B cell (primary cell): Measurements from ENCODE around the gene EIPR1. TPM values are rescaled to one million over a fixed set of nuclear protein-coding genes. Genes with fewer than 3 reads are reported as not detected.

Experiments
- ATAC-seq: fragments of 200-7000 bp; cut with Tn5 transposase; one replicate; pipeline ENCODE4 v1.10.0; 2021; ENCODE audit warnings: low read depth, mild to moderate bottlenecking, moderate number of reproducible peaks, moderate library complexity
- CTCF ChIA-PET: fragments of 350-600 bp; sonication (Branson Sonifier 250); formaldehyde crosslinking; loops from one replicate; lab custom pipeline; 2021; ENCODE audit warnings: antibody characterized with exemption, inconsistent platforms; lab: Charles Lee
- POLR2A ChIA-PET: fragments of 350-600 bp; sonication (Branson Sonifier 250); formaldehyde crosslinking; loops from one replicate; lab custom pipeline; 2021; ENCODE audit warnings: antibody characterized with exemption; lab: Charles Lee
- DNase-seq: peaks from one replicate; pipeline ENCODE4 v3.0.0; 2013
- H2AFZ ChIP-seq: 2 replicates; pipeline ENCODE4 v1.6.1; 2012; ENCODE audit warnings: mild to moderate bottlenecking, low read depth, low read length; ENCODE audit not compliant: insufficient read depth, poor library complexity, severe bottlenecking
- H3K27ac ChIP-seq, 2 donors: 1 replicate in 1 of 2; 2 replicates in 1 of 2; pipeline ENCODE4 v1.5.1; 2012 to 2013; ENCODE audit warnings: low read length in 2 of 2, mild to moderate bottlenecking in 2 of 2, moderate library complexity in 1 of 2
- H3K27me3 ChIP-seq, 4 experiments: fragments of 200-600 bp in 1 of 4; sonication (generic) in 1 of 4; replicated peaks in 1 of 4; 1 replicate in 2 of 4; 2 replicates in 2 of 4; pipeline versions ENCODE4 v1.6.1 to v1.7.0; 2013 to 2016; ENCODE audit warnings: low read length in 3 of 4, mild to moderate bottlenecking in 2 of 4, mixed read lengths in 1 of 4, moderate library complexity in 1 of 4; ENCODE audit not compliant: insufficient read depth in 4 of 4, control insufficient read depth in 3 of 4; ENCODE audit errors: control extremely low read depth in 1 of 4
- H3K36me3 ChIP-seq, 2 experiments: replicated peaks in 1 of 2; 1 replicate in 1 of 2; 2 replicates in 1 of 2; pipeline versions ENCODE4 v1.6.1 to v1.7.1; 2013; ENCODE audit warnings: low read length in 1 of 2; ENCODE audit not compliant: insufficient read depth in 2 of 2, control insufficient read depth in 1 of 2; ENCODE audit errors: control extremely low read depth in 1 of 2, extremely low read depth in 1 of 2
- H3K4me1 ChIP-seq, 2 donors: fragments of 200-600 bp in 1 of 2; sonication (generic) in 1 of 2; 1 replicate in 1 of 2; 2 replicates in 1 of 2; pipeline versions ENCODE4 v1.5.1 to v1.6.1; 2013 to 2017; ENCODE audit warnings: low read length in 2 of 2; ENCODE audit not compliant: control insufficient read depth in 2 of 2, insufficient read depth in 2 of 2
- H3K4me2 ChIP-seq: replicated peaks from 2 replicates; pipeline ENCODE3; 2012; ENCODE audit warnings: mild to moderate bottlenecking, low read depth, low read length; ENCODE audit not compliant: poor library complexity, severe bottlenecking
- H3K4me3 ChIP-seq, 5 experiments: fragments of 200-600 bp in 1 of 5; sonication (generic) in 1 of 5; 1 replicate in 3 of 5; 2 replicates in 2 of 5; pipeline versions ENCODE4 v1.5.1 to v1.7.0; 2011 to 2016; ENCODE audit warnings: low read length in 4 of 5, mild to moderate bottlenecking in 4 of 5, low read depth in 2 of 5, control low read depth in 1 of 5, moderate library complexity in 1 of 5; ENCODE audit not compliant: insufficient read depth in 1 of 5; ENCODE audit errors: control extremely low read depth in 1 of 5, extremely low read depth in 1 of 5
- H3K79me2 ChIP-seq: fragments of 200-600 bp; sonication (generic); one replicate; pipeline ENCODE4 v1.6.0; 2016; ENCODE audit warnings: low read length; ENCODE audit not compliant: control insufficient read depth, insufficient read depth
- H3K9ac ChIP-seq: fragments of 200-600 bp; sonication (generic); 2 replicates; pipeline ENCODE4 v1.6.1; 2017; ENCODE audit warnings: mild to moderate bottlenecking, low read length, moderate library complexity
- H3K9me3 ChIP-seq, 3 donors: one replicate each; pipeline versions ENCODE4 v1.6.1 to v1.7.1; 2013; ENCODE audit warnings: low read length in 2 of 3; ENCODE audit not compliant: control insufficient read depth in 2 of 3, insufficient read depth in 1 of 3; ENCODE audit errors: control extremely low read depth in 1 of 3
- H4K20me1 ChIP-seq: 2 replicates; pipeline ENCODE4 v1.6.0; 2012; ENCODE audit warnings: mild to moderate bottlenecking, low read length; ENCODE audit not compliant: insufficient read depth, control insufficient read depth, poor library complexity, severe bottlenecking
- H3K27ac Mint-ChIP-seq: one replicate; pipeline ENCODE4 v1.8.0; 2021; ENCODE audit warnings: mixed read lengths
- H3K27me3 Mint-ChIP-seq: one replicate; pipeline ENCODE4 v1.8.0; 2021; ENCODE audit warnings: mixed read lengths
- H3K4me1 Mint-ChIP-seq: one replicate; pipeline ENCODE4 v1.8.0; 2021; ENCODE audit warnings: mixed read lengths
- H3K4me3 Mint-ChIP-seq: one replicate; pipeline ENCODE4 v1.8.0; 2021; ENCODE audit warnings: mixed read lengths
- H3K9me3 Mint-ChIP-seq: one replicate; pipeline ENCODE4 v1.8.0; 2022; ENCODE audit warnings: mixed read lengths; ENCODE audit not compliant: insufficient read depth
- CTCF ChIP-seq: fragments of 200-600 bp; IDR thresholded peaks from one replicate; pipeline ENCODE4 v1.8.0; 2022; ENCODE audit warnings: antibody characterized with exemption, mild to moderate bottlenecking
- EZH2 ChIP-seq: IDR thresholded peaks from 2 replicates; pipeline ENCODE4 v1.6.1; 2012; ENCODE audit warnings: borderline replicate concordance, low read depth, mild to moderate bottlenecking, moderate library complexity, low read length; ENCODE audit not compliant: insufficient read depth, poor library complexity, severe bottlenecking
- WGBS: methylation state at CpG from one replicate; pipeline ENCODE4 v1.1.5; 2013; ENCODE audit warnings: missing lambda C conversion rate; ENCODE audit not compliant: insufficient coverage; 5-methylcytosine and 5-hydroxymethylcytosine counted together
- intact Hi-C: fragments of 100-400 bp; cut with micrococcal nuclease; formaldehyde crosslinking; loops from one replicate; pipeline ENCODE4 v1.10.0; 2022
- polyA plus RNA-seq: library from polyadenylated mRNA; depleted of rRNA; stranded (reverse); fragments of >200 nt; gene quantifications from 2 replicates; pipeline ENCODE4 v1.2.3, GENCODE V29; 2012
- total RNA-seq, 2 donors: library from RNA; stranded (reverse); fragments of 120-200 nt in 1 of 2; gene quantifications; 1 replicate in 1 of 2; 2 replicates in 1 of 2; pipeline versions ENCODE4 v1.2.3 to v1.2.4, GENCODE V29; 2013 to 2022

EIPR1 gene
- total and polyA plus RNA-seq, 2 donors (not counting 1 experiment from before 2014, with no cell fraction given) = 31.8 to 37.0 TPM

DNA sequence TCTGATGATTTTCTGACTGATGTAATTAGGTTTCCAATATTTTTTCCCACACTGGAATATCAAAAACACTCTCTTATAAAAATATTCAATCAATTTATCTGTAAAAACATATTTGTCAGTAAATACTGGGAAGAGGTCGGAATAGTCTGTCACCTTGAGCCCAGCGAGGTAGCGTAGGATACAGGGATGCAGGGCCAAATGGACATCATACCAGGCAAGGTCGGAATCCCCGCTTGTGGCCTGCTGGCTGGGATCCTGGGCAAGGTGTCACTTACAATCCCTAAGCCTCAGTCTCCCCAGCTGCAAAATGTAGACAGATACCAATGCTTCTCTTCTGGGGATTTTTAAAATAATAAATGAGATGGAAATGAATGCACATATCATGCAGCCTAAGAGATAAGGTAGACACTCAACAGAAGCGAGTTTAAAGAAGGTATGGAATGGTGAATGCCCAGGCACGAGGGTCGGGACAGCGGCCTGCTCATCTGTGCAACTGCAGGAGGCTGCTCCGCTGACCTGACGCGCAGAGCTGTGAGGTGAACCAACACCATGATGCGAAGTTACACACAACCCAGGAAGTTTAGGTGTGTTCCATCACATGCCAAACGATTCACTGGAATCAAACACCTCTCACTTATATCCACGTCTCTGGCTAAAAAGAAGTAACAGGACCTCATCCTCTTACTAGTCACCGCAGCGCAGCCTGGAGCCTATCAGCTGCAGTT, 98.2 kb downstream of the EIPR1 start:
- Histone ChIP-seq H3K27me3 (no peaks in the 10 kb centered on the region), H3K79me2 (peaks cover 39% of the 10 kb centered on the region), H3K4me3 (no peak overlapping the region), H3K27ac (no peak overlapping the region), H3K9me3 (peaks cover 4 to 18% (median 10%) of the 10 kb centered on the region in 3 donors), H4K20me1 (peaks cover 7% of the 10 kb centered on the region), H3K36me3 (peaks cover 0 to 10% of the 10 kb centered on the region in 2 experiments), H3K9ac (no peak overlapping the region), H3K4me1 (no peaks in the 10 kb centered on the region), H2AFZ (no peak overlapping the region), H3K4me2 (no peak overlapping the region)
- intact Hi-C loops = no loop called here
- Mint-ChIP-seq H3K9me3 (peaks cover 4% of the 10 kb centered on the region), H3K4me1 (no peaks in the 10 kb centered on the region), H3K27ac (no peak overlapping the region), H3K4me3 (no peak overlapping the region), H3K27me3 (no peaks in the 10 kb centered on the region)
- no peak for DNase-seq
- ChIA-PET POLR2A (no interaction called here), CTCF (no interaction called here)
- ATAC-seq = no peak
- TF ChIP-seq CTCF (no peak), EZH2 (no peak)
- WGBS = 95% methylated on average over 11 of the region's 17 CpGs

DNA sequence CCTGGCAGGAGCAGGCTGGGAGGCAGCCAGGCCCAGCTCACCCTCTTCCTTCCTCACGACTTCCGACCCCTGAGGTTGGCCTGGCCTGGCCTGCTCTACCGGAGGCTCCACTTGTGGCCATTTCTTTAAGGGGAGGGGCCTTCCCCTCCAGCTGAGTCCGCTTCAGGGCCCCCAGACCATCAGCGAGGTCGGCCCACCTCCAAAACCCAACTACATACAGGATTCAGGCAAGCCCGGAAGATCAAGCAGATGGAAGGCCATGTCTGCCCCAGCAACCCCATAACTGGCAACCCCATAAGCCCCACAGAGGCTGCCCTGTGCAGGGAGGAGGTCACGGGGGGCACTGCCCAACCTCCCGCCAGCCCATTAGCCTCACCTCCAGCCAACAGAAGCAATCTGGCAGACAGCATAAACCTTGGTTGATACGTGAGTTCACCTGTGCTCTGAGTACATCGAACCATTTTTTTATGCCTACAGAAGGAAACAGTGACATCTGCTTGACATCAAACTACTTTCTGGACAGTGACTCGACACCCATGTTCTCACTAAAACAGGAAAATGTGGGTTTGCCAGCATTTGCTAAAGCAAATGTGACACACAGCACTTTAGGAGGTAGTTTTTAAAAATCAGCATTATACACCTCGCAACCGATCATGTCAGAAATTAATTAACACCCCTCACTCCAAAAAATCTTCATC, 98.9 kb downstream of the EIPR1 start:
- TF ChIP-seq EZH2 (no peak), CTCF (no peak)
- intact Hi-C loops = no loop called here

More for the DNA sequence above, 98.9 kb downstream of the EIPR1 start:
- H3K79me2 ChIP-seq = peaks cover 37% of the 10 kb centered on the region
- H3K4me1 Mint-ChIP-seq = no peaks in the 10 kb centered on the region
- H3K27me3 Mint-ChIP-seq = no peaks in the 10 kb centered on the region
- no peak for ATAC-seq
- peaks cover 4% of the 10 kb centered on the region for H3K9me3 Mint-ChIP-seq
- DNase-seq = no peak
- H3K9me3 ChIP-seq = peaks cover 4 to 18% (median 10%) of the 10 kb centered on the region in 3 donors
- H2AFZ ChIP-seq = no peak overlapping the region
- H3K4me2 ChIP-seq = no peak overlapping the region
- WGBS = 99% methylated on average over 11 of the region's 14 CpGs
- no peak overlapping the region for H3K4me3 ChIP-seq
- H3K27me3 ChIP-seq = no peaks in the 10 kb centered on the region
- H3K27ac Mint-ChIP-seq = no peak overlapping the region
- H3K36me3 ChIP-seq = peaks cover 2 to 10% of the 10 kb centered on the region in 2 experiments
- no peak overlapping the region for H3K27ac ChIP-seq
- peaks cover 7% of the 10 kb centered on the region for H4K20me1 ChIP-seq
- ChIA-PET POLR2A (no interaction called here), CTCF (no interaction called here)
- H3K4me1 ChIP-seq = no peaks in the 10 kb centered on the region
- H3K9ac ChIP-seq = no peak overlapping the region
- no peak overlapping the region for H3K4me3 Mint-ChIP-seq
